H1 (cell line): ENCODE results near the gene RUSF1. TPM values are rescaled to one million over a fixed set of nuclear protein-coding genes. Genes with fewer than 3 reads are reported as not detected.

ENCODE experiments used
- CTCF ChIA-PET: fragments of 300-600 bp; sonication (Branson Sonifier 250); formaldehyde crosslinking; loops from one replicate; lab custom pipeline; 2021; ENCODE audit not compliant: partially characterized antibody; lab: Charles Lee
- POLR2A ChIA-PET: fragments of 300-600 bp; sonication (Branson Sonifier 250); formaldehyde crosslinking; loops from one replicate; lab custom pipeline; 2021; ENCODE audit warnings: inconsistent platforms; ENCODE audit not compliant: partially characterized antibody; lab: Charles Lee
- DNase-seq, 2 experiments: peaks; one replicate each; pipeline versions ENCODE4 v3.0.0 to v3.0.0-alpha.2; 2010 to 2022; ENCODE audit warnings: low spot score in 2 of 2, low read depth in 1 of 2, mixed read lengths in 1 of 2
- FAIRE-seq: peaks from 2 replicates; lab custom pipeline; 2011; peaks lifted over from hg19 to GRCh38; lab: Jason Lieb, UNC
- H2AFZ ChIP-seq: 2 replicates; pipeline ENCODE4 v1.8.1; 2012; ENCODE audit warnings: low read length, inconsistent platforms
- H2AK5ac ChIP-seq: 2 replicates; pipeline ENCODE4 v1.6.1; 2013; ENCODE audit warnings: low read depth, low read length
- H2BK120ac ChIP-seq: replicated peaks from 2 replicates; pipeline ENCODE3; 2013; ENCODE audit warnings: low read depth, low read length, inconsistent platforms
- H2BK12ac ChIP-seq: 2 replicates; pipeline ENCODE4 v1.6.1; 2013; ENCODE audit warnings: low read depth, low read length
- H2BK15ac ChIP-seq: 2 replicates; pipeline ENCODE4 v1.6.1; 2013; ENCODE audit warnings: low read length
- H2BK20ac ChIP-seq: 2 replicates; pipeline ENCODE4 v1.6.1; 2013; ENCODE audit warnings: low read length
- H2BK5ac ChIP-seq: 2 replicates; pipeline ENCODE4 v1.6.1; 2013; ENCODE audit warnings: low read depth, low read length
- H3K14ac ChIP-seq: 2 replicates; pipeline ENCODE4 v1.6.1; 2013; ENCODE audit warnings: inconsistent platforms; ENCODE audit not compliant: insufficient read length
- H3K18ac ChIP-seq: 2 replicates; pipeline ENCODE4 v1.6.1; 2013; ENCODE audit warnings: low read length; ENCODE audit errors: extremely low read depth
- H3K23ac ChIP-seq: 2 replicates; pipeline ENCODE4 v1.6.1; 2013; ENCODE audit warnings: inconsistent platforms; ENCODE audit not compliant: insufficient read length
- H3K23me2 ChIP-seq: 2 replicates; pipeline ENCODE4 v1.6.1; 2013; ENCODE audit warnings: low read depth, low read length
- H3K27ac ChIP-seq: 2 replicates; pipeline ENCODE4 v1.6.1; 2011; ENCODE audit warnings: low read depth, low read length, inconsistent platforms
- H3K27me3 ChIP-seq, 4 experiments: replicated peaks in 1 of 4; 1 replicate in 1 of 4; 2 replicates in 3 of 4; pipeline versions ENCODE4 v1.6.1 to v1.8.1; 2011 to 2013; ENCODE audit warnings: low read length in 3 of 4, mild to moderate bottlenecking in 3 of 4, inconsistent platforms in 2 of 4, mixed read lengths in 2 of 4, moderate library complexity in 1 of 4; ENCODE audit not compliant: control insufficient read depth in 3 of 4, insufficient read depth in 3 of 4; ENCODE audit errors: extremely low read depth in 1 of 4
- H3K36me3 ChIP-seq, 4 experiments: 2 replicates each; pipeline versions ENCODE4 v1.6.1 to v1.8.1; 2011 to 2013; ENCODE audit warnings: mild to moderate bottlenecking in 4 of 4, low read length in 3 of 4, moderate library complexity in 2 of 4, control low read depth in 1 of 4, inconsistent platforms in 1 of 4; ENCODE audit not compliant: insufficient read depth in 4 of 4, control insufficient read depth in 2 of 4
- H3K4ac ChIP-seq: replicated peaks from 2 replicates; pipeline ENCODE3; 2013; ENCODE audit warnings: low read length, low read depth, mixed read lengths, inconsistent platforms; ENCODE audit not compliant: insufficient read length
- H3K4me1 ChIP-seq, 4 experiments: replicated peaks in 1 of 4; 1 replicate in 1 of 4; 2 replicates in 3 of 4; pipeline versions ENCODE4 v1.6.1 to v1.8.1; 2011 to 2013; ENCODE audit warnings: low read length in 3 of 4, inconsistent platforms in 2 of 4, mixed read lengths in 1 of 4; ENCODE audit not compliant: insufficient read depth in 4 of 4, control insufficient read depth in 3 of 4
- H3K4me2 ChIP-seq, 2 experiments: 2 replicates each; pipeline versions ENCODE4 v1.6.1 to v1.8.1; 2011 to 2013; ENCODE audit warnings: low read depth in 2 of 2, low read length in 2 of 2, control low read depth in 1 of 2, inconsistent platforms in 1 of 2, mild to moderate bottlenecking in 1 of 2; ENCODE audit not compliant: insufficient read depth in 1 of 2
- H3K4me3 ChIP-seq, 4 experiments: fragments of 200-600, 300-600 bp in 1 of 4; sonication (generic), shearing (Covaris generic), sonication (Bioruptor Twin) in 1 of 4; 2 replicates each; pipeline versions ENCODE4 v1.5.1 to v1.8.1; 2011 to 2016; ENCODE audit warnings: low read length in 4 of 4, low read depth in 3 of 4, control low read depth in 2 of 4, inconsistent platforms in 2 of 4, mild to moderate bottlenecking in 2 of 4, mixed read lengths in 1 of 4, moderate library complexity in 1 of 4; ENCODE audit not compliant: insufficient read depth in 2 of 4; ENCODE audit errors: extremely low read depth in 1 of 4
- H3K56ac ChIP-seq: replicated peaks from 2 replicates; pipeline ENCODE3; 2013; ENCODE audit warnings: low read depth, mild to moderate bottlenecking, mixed read lengths, low read length, inconsistent platforms; ENCODE audit not compliant: insufficient read length
- H3K79me1 ChIP-seq: 2 replicates; pipeline ENCODE4 v1.6.1; 2013; ENCODE audit warnings: low read depth, low read length, control low read depth
- H3K79me2 ChIP-seq, 2 experiments: 2 replicates each; pipeline versions ENCODE4 v1.6.1 to v1.8.1; 2012 to 2013; ENCODE audit warnings: low read length in 2 of 2, mild to moderate bottlenecking in 2 of 2, inconsistent platforms in 1 of 2; ENCODE audit not compliant: insufficient read depth in 2 of 2, control insufficient read depth in 1 of 2
- H3K9ac ChIP-seq, 4 experiments: replicated peaks in 1 of 4; 1 replicate in 1 of 4; 2 replicates in 3 of 4; pipeline versions ENCODE4 v1.6.1 to v1.8.1; 2011 to 2013; ENCODE audit warnings: low read depth in 3 of 4, low read length in 3 of 4, control low read depth in 2 of 4, mild to moderate bottlenecking in 2 of 4, moderate library complexity in 2 of 4, inconsistent platforms in 1 of 4; ENCODE audit errors: extremely low read depth in 1 of 4
- H3K9me3 ChIP-seq, 2 experiments: 2 replicates each; pipeline versions ENCODE4 v1.6.1 to v1.8.1; 2012 to 2013; ENCODE audit warnings: mild to moderate bottlenecking in 2 of 2, moderate library complexity in 2 of 2, control low read depth in 1 of 2, inconsistent platforms in 1 of 2, low read depth in 1 of 2, low read length in 1 of 2, mixed read lengths in 1 of 2; ENCODE audit not compliant: insufficient read depth in 2 of 2
- H4K20me1 ChIP-seq, 2 experiments: replicated peaks in 1 of 2; 2 replicates each; pipeline versions ENCODE3 to v1.8.1; 2011 to 2013; ENCODE audit warnings: inconsistent platforms in 2 of 2, low read length in 2 of 2, mild to moderate bottlenecking in 1 of 2; ENCODE audit not compliant: insufficient read depth in 2 of 2, control insufficient read depth in 1 of 2
- H4K5ac ChIP-seq: 2 replicates; pipeline ENCODE4 v1.6.1; 2013; ENCODE audit warnings: low read length, low read depth, mixed read lengths, inconsistent platforms; ENCODE audit not compliant: insufficient read length
- H4K8ac ChIP-seq: 2 replicates; pipeline ENCODE4 v1.8.0; 2013; ENCODE audit warnings: mild to moderate bottlenecking, moderate library complexity, low read length, inconsistent platforms; ENCODE audit not compliant: insufficient read depth; ENCODE audit errors: extremely low read depth
- H4K91ac ChIP-seq: replicated peaks from 2 replicates; pipeline ENCODE3; 2013; ENCODE audit warnings: low read length, mixed read lengths, inconsistent platforms; ENCODE audit not compliant: insufficient read length
- ASH2L ChIP-seq: fragments of 200-600, 300-600 bp; sonication (generic); IDR thresholded peaks from one replicate; pipeline ENCODE4 v1.7.1; 2017; ENCODE audit warnings: low read length
- EGR1 ChIP-seq: IDR thresholded peaks from 2 replicates; pipeline ENCODE4 v1.6.1; 2011; ENCODE audit warnings: low read depth, low read length, borderline replicate concordance
- EZH2 ChIP-seq: fragments of 200-600 bp; sonication (generic); IDR thresholded peaks from 2 replicates; pipeline ENCODE4 v1.7.1; 2012; ENCODE audit warnings: low read depth, mild to moderate bottlenecking, moderate library complexity, low read length, inconsistent platforms; ENCODE audit not compliant: severe bottlenecking
- KDM4A ChIP-seq: IDR thresholded peaks from one replicate; pipeline ENCODE4 v1.7.1; 2012; ENCODE audit warnings: low read depth, mild to moderate bottlenecking, moderate library complexity, low read length, inconsistent platforms; ENCODE audit not compliant: severe bottlenecking
- PHF8 ChIP-seq: fragments of 200-600 bp; sonication (generic); conservative IDR thresholded peaks from 2 replicates; pipeline ENCODE4 v1.7.1; 2012; ENCODE audit warnings: low read depth, mild to moderate bottlenecking, inconsistent platforms, low read length, moderate library complexity
- POLR2AphosphoS5 ChIP-seq: IDR thresholded peaks from 2 replicates; pipeline ENCODE4 v1.6.1; 2011; ENCODE audit warnings: low read depth, low read length
- RBBP5 ChIP-seq: IDR thresholded peaks from 2 replicates; pipeline ENCODE4 v1.7.1; 2012; ENCODE audit warnings: low read depth, mild to moderate bottlenecking, inconsistent platforms, low read length, moderate library complexity, borderline replicate concordance
- SUZ12 ChIP-seq: fragments of 200-600 bp; sonication (generic); IDR thresholded peaks from 2 replicates; pipeline ENCODE4 v1.6.1; 2012; ENCODE audit warnings: mild to moderate bottlenecking, inconsistent platforms, low read length, moderate library complexity, mixed read lengths
- USF2 ChIP-seq: IDR thresholded peaks from 2 replicates; pipeline ENCODE4 v1.6.1; 2011; ENCODE audit warnings: low read length, improper control_type of control experiment
- WGBS, 2 experiments: shearing (Covaris generic) in 1 of 2; methylation state at CpG; one replicate each; pipeline versions ENCODE4 v1.1.6 to v1.1.7; 2013 to 2015; ENCODE audit warnings: low lambda C conversion rate in 2 of 2, mixed read lengths in 2 of 2, inconsistent platforms in 1 of 2, low coverage in 1 of 2, missing lambda C conversion rate in 1 of 2; ENCODE audit not compliant: insufficient replicate concordance in 2 of 2, insufficient coverage in 1 of 2, insufficient read length in 1 of 2; ENCODE audit errors: extremely low coverage in 1 of 2, missing lambda C conversion rate in 1 of 2; 5-methylcytosine and 5-hydroxymethylcytosine counted together
- polyA plus RNA-seq, 7 experiments: library from polyadenylated mRNA; depleted of rRNA in 3 of 7; stranded (reverse) in 5 of 7; unstranded in 2 of 7; fragments of >200 nt in 5 of 7; fragments of 200-250 nt in 2 of 7; gene quantifications; 1 replicate in 5 of 7; 2 replicates in 1 of 7; 4 replicates in 1 of 7; pipeline versions ENCODE4 v1.2.1 to v1.2.3, GENCODE V29; 2011 to 2013; ENCODE audit warnings: missing spikeins in 2 of 7, mixed read lengths in 2 of 7
- total RNA-seq: library from RNA; stranded (reverse); fragmentation: NEBNext Ultra II Directional; extraction: Animal tissue kit (Norgen Biotek cat#: 25700); gene quantifications from 2 replicates; pipeline ENCODE4 v1.2.1, GENCODE V29; 2021

The RUSF1 gene
- total and polyA plus RNA-seq, 2 of the 8 experiments (the other 6 are each of a cell fraction or from before 2014, with no cell fraction given), result 22.5 to 33.7 TPM

- no peak overlapping the region for H3K14ac ChIP-seq
- H3K4ac ChIP-seq, result no peak overlapping the region
- H2BK15ac ChIP-seq, result no peak overlapping the region
- H3K23me2 ChIP-seq, result peaks cover 9% of the 10 kb centered on the region; the same call in 1 of the 2 replicates
- no peaks in the 10 kb centered on the region for H3K79me2 ChIP-seq
- H2AFZ ChIP-seq, result peak overlapping the region; percentile 97
- H3K4me3 ChIP-seq, result peak overlapping the region; percentile 51 to 74 (median 64)
- H3K79me1 ChIP-seq, result no peaks in the 10 kb centered on the region
- H3K9ac ChIP-seq, result peak overlapping the region in 3 of 4 experiments; percentile 13 to 88 (median 29); a peak in 4 of 7 replicates
- 0 out of 2 replicates have a peak overlapping the region, but pooled peaks have one; percentile 45 for H4K8ac ChIP-seq
- peak overlapping the region; percentile 73 to 92 for H3K4me2 ChIP-seq
- POLR2A ChIA-PET, result interaction anchor here (0.6 to 5.1 kb wide), 11 partner anchors 8 to 341 kb away, joined by 3 to 27 read pairs (median 3); partner anchors contain the start of gene RUSF1
- no peak overlapping the region for H4K91ac ChIP-seq
- H2BK120ac ChIP-seq, result no peak overlapping the region
- H2BK12ac ChIP-seq, result 0 out of 2 replicates have a peak overlapping the region, but pooled peaks have one; percentile 5
- H4K20me1 ChIP-seq, result no peaks in the 10 kb centered on the region
- 7% methylated on average over 25 of the region's 52 CpGs; no CpG with 5 or more reads in 1 of the 2 experiments for WGBS, 2 experiments
- 0 out of 2 replicates have a peak, but pooled peaks have one; percentile 30 for TF ChIP-seq PHF8
- TF ChIP-seq POLR2AphosphoS5, result no peak
- TF ChIP-seq KDM4A, result peak; percentile 71
- TF ChIP-seq SUZ12, result peak; percentile 30; the same call in 1 of the 2 replicates
- TF ChIP-seq EZH2, result peak; percentile 50
- no peak for TF ChIP-seq EGR1
- no peak for TF ChIP-seq USF2
- peak; percentile 40 for TF ChIP-seq ASH2L
- TF ChIP-seq RBBP5, result 0 out of 2 replicates have a peak, but pooled peaks have one; percentile 27
- H3K36me3 ChIP-seq, result no peaks in the 10 kb centered on the region
- H3K9me3 ChIP-seq, result no peaks in the 10 kb centered on the region
- H2AK5ac ChIP-seq, result no peak overlapping the region
- CTCF ChIA-PET, result interaction anchor here (0.8 to 2.2 kb wide), 8 partner anchors 9 to 339 kb away, joined by 3 to 6 read pairs (median 4); no protein-coding TSS in a partner anchor
- DNase-seq (peak in 1 of 2 experiments; percentile 58), FAIRE-seq (no peak)
- no peak overlapping the region for H3K27ac ChIP-seq
- H3K56ac ChIP-seq, result no peak overlapping the region
- H3K27me3 ChIP-seq, result peaks cover 5 to 31% (median 25%) of the 10 kb centered on the region in 4 experiments
- H4K5ac ChIP-seq, result no peak overlapping the region
- no peak overlapping the region for H2BK5ac ChIP-seq
- H3K18ac ChIP-seq, result peak overlapping the region; percentile 87
- peaks cover 6 to 14% (median 8%) of the 10 kb centered on the region in 4 experiments for H3K4me1 ChIP-seq
- 0 out of 2 replicates have a peak overlapping the region, but pooled peaks have one; percentile 21 for H2BK20ac ChIP-seq
- no peak overlapping the region for H3K23ac ChIP-seq
These were observed 21.1 kb upstream of the RUSF1 start for GRCh38 chr16:31529108-31529936.
